K562 (cell line): ENCODE measurements around the gene PLA2G4D. TPM values are rescaled to one million over a fixed set of nuclear protein-coding genes. Genes with fewer than 3 reads are reported as not detected.

Source experiments
- ATAC-seq: fragments of 200-7000 bp; cut with Tn5 transposase; 3 replicates; pipeline ENCODE4 v1.9.1; 2020; ENCODE audit warnings: moderate library complexity
- BruUV-seq: library from RNA; stranded (reverse); fragments of 400-500 nt; replicated peaks from 2 replicates; lab custom pipeline; 2021; lab: Mats Ljungman, UMichigan
- CTCF ChIA-PET: fragments of 300-600 bp; formaldehyde crosslinking; extraction: SDS; loops from one replicate; lab custom pipeline; 2021; ENCODE audit warnings: low intra/inter-chr PET ratio; lab: Yijun Ruan, JAX
- POLR2A ChIA-PET: fragments of 300-600, 350-650 bp; sonication (Branson Sonifier 250); formaldehyde crosslinking; extraction: SDS; loops from one replicate; lab custom pipeline; 2021; ENCODE audit warnings: antibody characterized with exemption, inconsistent platforms; lab: Yijun Ruan, JAX
- DNase-seq, 4 experiments: peaks; one replicate each; pipeline versions ENCODE4 v3.0.0 to v3.0.0-alpha.2; 2011 to 2018; ENCODE audit warnings: low spot score in 3 of 4, mixed read lengths in 3 of 4; ENCODE audit errors: extremely low read depth in 1 of 4
- FAIRE-seq: peaks from 2 replicates; lab custom pipeline; 2011; peaks lifted over from hg19 to GRCh38; lab: Jason Lieb, UNC
- H2AFZ ChIP-seq: 2 replicates; pipeline ENCODE4 v1.6.0; 2011; ENCODE audit warnings: low read depth, low read length, control low read depth, inconsistent platforms
- H3K27ac ChIP-seq: fragments of 200-600 bp; 3 replicates; pipeline ENCODE4 v1.8.0; 2011; ENCODE audit warnings: low read depth, mild to moderate bottlenecking, control low read depth, inconsistent platforms, low read length, moderate library complexity, mixed read lengths; ENCODE audit errors: extremely low read depth
- H3K27me3 ChIP-seq, 2 experiments: fragments of 300-600 bp in 1 of 2; 2 replicates in 1 of 2; 3 replicates in 1 of 2; pipeline versions ENCODE4 v1.6.0 to v1.8.0; 2011; ENCODE audit warnings: inconsistent platforms in 2 of 2, low read length in 2 of 2, mild to moderate bottlenecking in 1 of 2, mixed read lengths in 1 of 2, moderate library complexity in 1 of 2; ENCODE audit not compliant: control insufficient read depth in 2 of 2, insufficient read depth in 2 of 2
- H3K36me3 ChIP-seq: fragments of 300-600 bp; 3 replicates; pipeline ENCODE4 v1.8.0; 2011; ENCODE audit warnings: mild to moderate bottlenecking, low read length, inconsistent platforms; ENCODE audit not compliant: control insufficient read depth, insufficient read depth
- H3K4me1 ChIP-seq, 2 experiments: fragments of 200-600 bp in 1 of 2; replicated peaks in 1 of 2; 2 replicates in 1 of 2; 3 replicates in 1 of 2; pipeline versions ENCODE4 v1.5.1 to v1.8.0; 2011; ENCODE audit warnings: inconsistent platforms in 2 of 2, low read length in 2 of 2, mild to moderate bottlenecking in 1 of 2, mixed read lengths in 1 of 2, moderate library complexity in 1 of 2; ENCODE audit not compliant: control insufficient read depth in 2 of 2, insufficient read depth in 2 of 2
- H3K4me2 ChIP-seq: 2 replicates; pipeline ENCODE4 v1.6.1; 2011; ENCODE audit warnings: low read length, control low read depth, inconsistent platforms, mixed read lengths; ENCODE audit not compliant: insufficient read depth
- H3K4me3 ChIP-seq: fragments of 200-600 bp; sonication (generic), shearing (Covaris generic); 2 replicates; pipeline ENCODE4 v1.5.1; 2016; ENCODE audit warnings: control low read depth, inconsistent platforms
- H3K79me2 ChIP-seq: fragments of 200-600 bp; 3 replicates; pipeline ENCODE4 v1.8.0; 2011; ENCODE audit warnings: low read length, inconsistent platforms; ENCODE audit not compliant: control insufficient read depth, insufficient read depth
- H3K9ac ChIP-seq, 2 experiments: 2 replicates each; pipeline versions ENCODE4 v1.6.0 to v1.6.1; 2011; ENCODE audit warnings: low read depth in 2 of 2, low read length in 2 of 2, control low read depth in 1 of 2, inconsistent platforms in 1 of 2, mild to moderate bottlenecking in 1 of 2, mixed read lengths in 1 of 2; ENCODE audit not compliant: insufficient read depth in 1 of 2
- H3K9me1 ChIP-seq: one replicate; pipeline ENCODE4 v1.6.0; 2011; ENCODE audit warnings: inconsistent platforms, mild to moderate bottlenecking, low read length, moderate library complexity; ENCODE audit not compliant: control insufficient read depth, insufficient read depth
- H3K9me3 ChIP-seq: replicated peaks from 2 replicates; pipeline ENCODE4 v1.5.1; 2011; ENCODE audit warnings: low read depth, low read length, inconsistent platforms; ENCODE audit not compliant: control insufficient read depth, insufficient read depth
- H4K20me1 ChIP-seq: replicated peaks from 2 replicates; pipeline ENCODE4 v1.6.1; 2011; ENCODE audit warnings: low read length, inconsistent platforms, mixed read lengths; ENCODE audit not compliant: control insufficient read depth, insufficient read depth
- OTX1 ChIP-seq: fragments of 450-650 bp; formaldehyde crosslinking; IDR thresholded peaks from 2 replicates; pipeline ENCODE4 v1.4.0; 2022; ENCODE audit warnings: mild to moderate bottlenecking
- PHB ChIP-seq: fragments of 250-450 bp; sonication (Bioruptor Pico); IDR thresholded peaks from 2 replicates; pipeline ENCODE4 v1.5.0; 2021
- PRMT5 ChIP-seq: sonication (generic); formaldehyde crosslinking; IDR thresholded peaks from 2 replicates; pipeline ENCODE4 v1.5.0; 2020; ENCODE audit warnings: missing genetic modification reagents
- SIN3A ChIP-seq, 2 experiments: fragments of 150-350 bp in 1 of 2; IDR thresholded peaks; 2 replicates each; pipeline ENCODE4 v1.6.1; 2011 to 2016; ENCODE audit warnings: borderline replicate concordance in 2 of 2, low read depth in 2 of 2, low read length in 2 of 2, mild to moderate bottlenecking in 2 of 2, moderate library complexity in 2 of 2; ENCODE audit not compliant: control insufficient read depth in 1 of 2
- SNRNP70 ChIP-seq: fragments of 200-400 bp; formaldehyde crosslinking; optimal IDR thresholded peaks from 2 replicates; pipeline ENCODE3; 2017; ENCODE audit warnings: low read depth, low read length
- ZNF79 ChIP-seq: fragments of 250-450 bp; sonication (Bioruptor Pico); IDR thresholded peaks from 2 replicates; pipeline ENCODE4 v1.4.0; 2020; ENCODE audit warnings: low read depth, mild to moderate bottlenecking, moderate library complexity
- WGBS: fragments of 100-300 bp; shearing (Covaris generic); methylation state at CpG from one replicate; pipeline ENCODE4 v1.1.6; 2016; ENCODE audit warnings: low coverage, mixed read lengths; ENCODE audit not compliant: insufficient coverage; ENCODE audit errors: missing lambda C conversion rate; 5-methylcytosine and 5-hydroxymethylcytosine counted together
- in situ Hi-C: fragments of 300-500 bp; cut with MboI; formaldehyde crosslinking; loops from 4 replicates; pipeline ENCODE4 v1.15.0; 2018; ENCODE audit warnings: inconsistent platforms, mixed read lengths
- intact Hi-C: fragments of 100-400 bp; cut with micrococcal nuclease; formaldehyde crosslinking; loops from 2 replicates; pipeline ENCODE4 v1.14.2; 2022
- polyA plus RNA-seq, 8 experiments: library from polyadenylated mRNA; depleted of rRNA in 4 of 8; stranded (reverse) in 5 of 8; unstranded in 3 of 8; fragments of >200 nt; fragmentation: Nextera tagmentation in 2 of 8; fragmentation: Illumina TruSeq in 1 of 8; extraction: Ambion mirVana in 2 of 8; extraction: Trizol in 1 of 8; gene quantifications; 2 replicates each; pipeline versions ENCODE4 v1.2.1 to v1.2.3, GENCODE V29; 2011 to 2014; ENCODE audit warnings: inconsistent platforms in 1 of 8, missing spikeins in 1 of 8
- total RNA-seq, 7 experiments: library from RNA; depleted of rRNA in 6 of 7; stranded (reverse); fragments of >200 nt in 6 of 7; fragmentation: Illumina TruSeq in 2 of 7; extraction: Trizol in 2 of 7; gene quantifications; 2 replicates each; pipeline versions ENCODE4 v1.2.1 to v1.2.3, GENCODE V29; 2011 to 2021; ENCODE audit warnings: low replicate concordance in 1 of 7
- TF ChIP-seq, protein P1 (sequence below): fragments of 450-650 bp; formaldehyde crosslinking; IDR thresholded peaks from 2 replicates; pipeline ENCODE4 v1.4.0; 2020; ENCODE audit warnings: mild to moderate bottlenecking, mixed read lengths
- TF ChIP-seq, protein P2 (sequence below): fragments of 250-450 bp; sonication (Bioruptor Pico); IDR thresholded peaks from 2 replicates; pipeline ENCODE4 v1.9.0; 2021; ENCODE audit warnings: mild to moderate bottlenecking
- TF ChIP-seq, protein P3 (sequence below): fragments of 250-450 bp; sonication (Bioruptor Pico); IDR thresholded peaks from 2 replicates; pipeline ENCODE4 v1.5.1; 2021; ENCODE audit warnings: mild to moderate bottlenecking
- TF ChIP-seq, protein P4 (sequence below): fragments of 150-350 bp; IDR thresholded peaks from 2 replicates; pipeline ENCODE4 v1.6.1; 2014; ENCODE audit warnings: low read depth, mild to moderate bottlenecking, low read length, borderline replicate concordance
- TF ChIP-seq, protein P5 (sequence below): fragments of 450-650 bp; formaldehyde crosslinking; IDR thresholded peaks from 2 replicates; pipeline ENCODE4 v1.4.0; 2022; ENCODE audit warnings: missing genetic modification characterization

The PLA2G4D gene
- total and polyA plus RNA-seq, 9 of the 15 experiments (the other 6 are each of a cell fraction or from before 2014, with no cell fraction given), result 0.04 TPM; not detected in 8

DNA sequence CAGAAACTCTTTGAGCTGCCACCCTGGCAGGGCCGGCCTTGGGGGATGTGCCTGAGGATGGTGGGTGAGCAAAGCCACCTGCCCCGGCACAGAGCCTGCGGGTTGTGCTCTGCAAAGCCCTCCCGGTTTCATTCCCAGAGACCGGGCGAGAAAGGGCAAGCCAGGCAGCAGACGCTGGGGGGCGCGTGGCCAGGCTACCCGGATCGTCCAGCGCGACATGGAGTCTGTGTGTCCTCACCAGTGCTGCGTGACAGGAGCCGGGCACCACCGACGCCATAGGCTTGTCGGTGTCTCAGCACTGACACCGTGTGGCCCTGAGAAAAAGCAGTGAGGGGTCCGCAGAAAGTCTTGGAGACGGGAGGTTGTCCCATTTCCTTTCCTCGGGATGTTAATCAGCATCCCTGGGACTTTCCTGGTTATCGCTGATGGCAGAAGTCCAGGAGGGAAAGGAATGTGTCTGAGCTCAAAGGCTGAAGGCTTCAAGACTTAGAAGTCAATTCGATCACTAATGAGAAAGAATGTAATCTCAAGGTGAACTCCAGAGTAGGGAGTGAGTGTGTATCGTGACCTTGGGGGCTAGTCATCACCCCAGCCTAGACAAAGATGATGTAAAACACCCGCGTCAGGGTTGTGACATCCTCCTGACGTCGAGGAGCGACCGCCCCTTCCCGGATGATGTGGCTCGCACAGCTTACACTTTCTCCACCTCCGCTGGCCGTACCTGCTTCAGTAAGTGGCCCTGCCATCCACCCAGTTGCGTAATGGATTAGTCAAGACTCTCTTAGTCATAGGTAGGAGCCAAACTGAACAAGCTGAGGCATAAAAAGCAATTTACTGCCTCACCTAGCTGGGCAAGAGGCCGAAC is 37.2 kb downstream of the PLA2G4D start:
- H3K9ac ChIP-seq, result peak overlapping the region; percentile 26 to 48; a peak in 3 of 4 replicates
- H3K4me2 ChIP-seq, result peak overlapping the region; percentile 84
- peak overlapping the region; percentile 73 for H2AFZ ChIP-seq
- peak; percentile 75 for FAIRE-seq
- ChIA-PET CTCF (interaction anchor here (0.5 to 5.6 kb wide), 5 partner anchors 67 to 590 kb away, joined by 3 to 71 read pairs (median 3); no protein-coding TSS in a partner anchor), POLR2A (interaction anchor here (0.9 to 1.1 kb wide), 2 partner anchors 24 to 322 kb away, joined by 3 read pairs; no protein-coding TSS in a partner anchor)
- H3K9me3 ChIP-seq, result no peaks in the 10 kb centered on the region
- H3K4me1 ChIP-seq, result peaks cover 0 to 6% of the 10 kb centered on the region in 2 experiments; a peak in 3 of 5 replicates
- ATAC-seq, result peak; percentile 96
- H4K20me1 ChIP-seq, result peaks cover 4% of the 10 kb centered on the region; the same call in 1 of the 2 replicates
- in situ Hi-C loops (loop anchor here (5.0 kb wide), 1 partner anchor 65 kb away; no protein-coding TSS in a partner anchor), intact Hi-C loops (loop anchor here (2.0 kb wide), 1 partner anchor 68 kb away; no protein-coding TSS in a partner anchor)
- BruUV-seq, result no TSS peak
- no peaks in the 10 kb centered on the region for H3K9me1 ChIP-seq
- H3K27me3 ChIP-seq, result peaks cover 20 to 42% of the 10 kb centered on the region in 2 experiments
- H3K4me3 ChIP-seq, result peak overlapping the region; percentile 28
- no peaks in the 10 kb centered on the region for H3K79me2 ChIP-seq
- 4% methylated on average over 34 of the region's 37 CpGs for WGBS
- H3K27ac ChIP-seq, result no peak overlapping the region
- peak; percentile 40 to 69 (median 58) for DNase-seq
- no peaks in the 10 kb centered on the region for H3K36me3 ChIP-seq
- no peak for TF ChIP-seq PRMT5
- TF ChIP-seq PHB (CRISPR knock-in tag), result no peak
- TF ChIP-seq SIN3A (IDR thresholded peaks at IDR 0.05; ENCODE audit: borderline replicate concordance in 2 of 2, control insufficient read depth in 1 of 2, low read depth in 2 of 2, low read length in 2 of 2), result no peak
- TF ChIP-seq SNRNP70, result no peak
- TF ChIP-seq, protein P1, sequence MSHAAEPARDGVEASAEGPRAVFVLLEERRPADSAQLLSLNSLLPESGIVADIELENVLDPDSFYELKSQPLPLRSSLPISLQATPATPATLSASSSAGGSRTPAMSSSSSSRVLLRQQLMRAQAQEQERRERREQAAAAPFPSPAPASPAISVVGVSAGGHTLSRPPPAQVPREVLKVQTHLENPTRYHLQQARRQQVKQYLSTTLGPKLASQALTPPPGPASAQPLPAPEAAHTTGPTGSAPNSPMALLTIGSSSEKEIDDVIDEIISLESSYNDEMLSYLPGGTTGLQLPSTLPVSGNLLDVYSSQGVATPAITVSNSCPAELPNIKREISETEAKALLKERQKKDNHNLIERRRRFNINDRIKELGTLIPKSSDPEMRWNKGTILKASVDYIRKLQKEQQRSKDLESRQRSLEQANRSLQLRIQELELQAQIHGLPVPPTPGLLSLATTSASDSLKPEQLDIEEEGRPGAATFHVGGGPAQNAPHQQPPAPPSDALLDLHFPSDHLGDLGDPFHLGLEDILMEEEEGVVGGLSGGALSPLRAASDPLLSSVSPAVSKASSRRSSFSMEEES, result no peak
- TF ChIP-seq, protein P2, sequence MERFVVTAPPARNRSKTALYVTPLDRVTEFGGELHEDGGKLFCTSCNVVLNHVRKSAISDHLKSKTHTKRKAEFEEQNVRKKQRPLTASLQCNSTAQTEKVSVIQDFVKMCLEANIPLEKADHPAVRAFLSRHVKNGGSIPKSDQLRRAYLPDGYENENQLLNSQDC (CRISPR knock-in tag), result no peak
- TF ChIP-seq, protein P3, sequence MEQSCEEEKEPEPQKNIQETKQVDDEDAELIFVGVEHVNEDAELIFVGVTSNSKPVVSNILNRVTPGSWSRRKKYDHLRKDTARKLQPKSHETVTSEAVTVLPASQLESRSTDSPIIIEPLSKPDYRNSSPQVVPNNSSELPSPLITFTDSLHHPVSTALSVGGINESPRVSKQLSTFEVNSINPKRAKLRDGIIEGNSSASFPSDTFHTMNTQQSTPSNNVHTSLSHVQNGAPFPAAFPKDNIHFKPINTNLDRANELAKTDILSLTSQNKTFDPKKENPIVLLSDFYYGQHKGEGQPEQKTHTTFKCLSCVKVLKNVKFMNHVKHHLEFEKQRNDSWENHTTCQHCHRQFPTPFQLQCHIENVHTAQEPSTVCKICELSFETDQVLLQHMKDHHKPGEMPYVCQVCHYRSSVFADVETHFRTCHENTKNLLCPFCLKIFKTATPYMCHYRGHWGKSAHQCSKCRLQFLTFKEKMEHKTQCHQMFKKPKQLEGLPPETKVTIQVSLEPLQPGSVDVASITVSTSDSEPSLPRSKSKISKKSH (CRISPR knock-in tag), result no peak
- TF ChIP-seq, protein P4, sequence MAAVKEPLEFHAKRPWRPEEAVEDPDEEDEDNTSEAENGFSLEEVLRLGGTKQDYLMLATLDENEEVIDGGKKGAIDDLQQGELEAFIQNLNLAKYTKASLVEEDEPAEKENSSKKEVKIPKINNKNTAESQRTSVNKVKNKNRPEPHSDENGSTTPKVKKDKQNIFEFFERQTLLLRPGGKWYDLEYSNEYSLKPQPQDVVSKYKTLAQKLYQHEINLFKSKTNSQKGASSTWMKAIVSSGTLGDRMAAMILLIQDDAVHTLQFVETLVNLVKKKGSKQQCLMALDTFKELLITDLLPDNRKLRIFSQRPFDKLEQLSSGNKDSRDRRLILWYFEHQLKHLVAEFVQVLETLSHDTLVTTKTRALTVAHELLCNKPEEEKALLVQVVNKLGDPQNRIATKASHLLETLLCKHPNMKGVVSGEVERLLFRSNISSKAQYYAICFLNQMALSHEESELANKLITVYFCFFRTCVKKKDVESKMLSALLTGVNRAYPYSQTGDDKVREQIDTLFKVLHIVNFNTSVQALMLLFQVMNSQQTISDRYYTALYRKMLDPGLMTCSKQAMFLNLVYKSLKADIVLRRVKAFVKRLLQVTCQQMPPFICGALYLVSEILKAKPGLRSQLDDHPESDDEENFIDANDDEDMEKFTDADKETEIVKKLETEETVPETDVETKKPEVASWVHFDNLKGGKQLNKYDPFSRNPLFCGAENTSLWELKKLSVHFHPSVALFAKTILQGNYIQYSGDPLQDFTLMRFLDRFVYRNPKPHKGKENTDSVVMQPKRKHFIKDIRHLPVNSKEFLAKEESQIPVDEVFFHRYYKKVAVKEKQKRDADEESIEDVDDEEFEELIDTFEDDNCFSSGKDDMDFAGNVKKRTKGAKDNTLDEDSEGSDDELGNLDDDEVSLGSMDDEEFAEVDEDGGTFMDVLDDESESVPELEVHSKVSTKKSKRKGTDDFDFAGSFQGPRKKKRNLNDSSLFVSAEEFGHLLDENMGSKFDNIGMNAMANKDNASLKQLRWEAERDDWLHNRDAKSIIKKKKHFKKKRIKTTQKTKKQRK, result no peak
- no peak for TF ChIP-seq ZNF79 (CRISPR knock-in tag)
- TF ChIP-seq, protein P5, sequence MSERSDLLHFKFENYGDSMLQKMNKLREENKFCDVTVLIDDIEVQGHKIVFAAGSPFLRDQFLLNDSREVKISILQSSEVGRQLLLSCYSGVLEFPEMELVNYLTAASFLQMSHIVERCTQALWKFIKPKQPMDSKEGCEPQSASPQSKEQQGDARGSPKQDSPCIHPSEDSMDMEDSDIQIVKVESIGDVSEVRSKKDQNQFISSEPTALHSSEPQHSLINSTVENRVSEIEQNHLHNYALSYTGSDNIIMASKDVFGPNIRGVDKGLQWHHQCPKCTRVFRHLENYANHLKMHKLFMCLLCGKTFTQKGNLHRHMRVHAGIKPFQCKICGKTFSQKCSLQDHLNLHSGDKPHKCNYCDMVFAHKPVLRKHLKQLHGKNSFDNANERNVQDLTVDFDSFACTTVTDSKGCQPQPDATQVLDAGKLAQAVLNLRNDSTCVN (CRISPR knock-in tag), result no peak
- no peak for TF ChIP-seq OTX1 (CRISPR knock-in tag)
